Umbilical cord (tissue), 2 donors: Measurements from ENCODE around the gene ZCCHC8. TPM values are rescaled to one million over a fixed set of nuclear protein-coding genes. Genes with fewer than 3 reads are reported as not detected.
"Not testable (repeated sequence)": the region's sequence is repeated elsewhere in the genome, so short reads cannot be mapped to it uniquely, and the experiment has no call there.

ENCODE experiments used
- DNase-seq: peaks from one replicate; pipeline ENCODE4 v3.0.0-alpha.2; 2015; ENCODE audit warnings: low spot score
- total RNA-seq: library from RNA; depleted of rRNA; stranded (reverse); fragments of >200 nt; gene quantifications from one replicate; pipeline ENCODE4 v1.2.3, GENCODE V29; 2014; ENCODE audit warnings: low replicate concordance; ENCODE audit not compliant: insufficient read depth

ZCCHC8 gene
- total RNA-seq, 1 donor from 2014 or later = 51.5 TPM

DNA sequence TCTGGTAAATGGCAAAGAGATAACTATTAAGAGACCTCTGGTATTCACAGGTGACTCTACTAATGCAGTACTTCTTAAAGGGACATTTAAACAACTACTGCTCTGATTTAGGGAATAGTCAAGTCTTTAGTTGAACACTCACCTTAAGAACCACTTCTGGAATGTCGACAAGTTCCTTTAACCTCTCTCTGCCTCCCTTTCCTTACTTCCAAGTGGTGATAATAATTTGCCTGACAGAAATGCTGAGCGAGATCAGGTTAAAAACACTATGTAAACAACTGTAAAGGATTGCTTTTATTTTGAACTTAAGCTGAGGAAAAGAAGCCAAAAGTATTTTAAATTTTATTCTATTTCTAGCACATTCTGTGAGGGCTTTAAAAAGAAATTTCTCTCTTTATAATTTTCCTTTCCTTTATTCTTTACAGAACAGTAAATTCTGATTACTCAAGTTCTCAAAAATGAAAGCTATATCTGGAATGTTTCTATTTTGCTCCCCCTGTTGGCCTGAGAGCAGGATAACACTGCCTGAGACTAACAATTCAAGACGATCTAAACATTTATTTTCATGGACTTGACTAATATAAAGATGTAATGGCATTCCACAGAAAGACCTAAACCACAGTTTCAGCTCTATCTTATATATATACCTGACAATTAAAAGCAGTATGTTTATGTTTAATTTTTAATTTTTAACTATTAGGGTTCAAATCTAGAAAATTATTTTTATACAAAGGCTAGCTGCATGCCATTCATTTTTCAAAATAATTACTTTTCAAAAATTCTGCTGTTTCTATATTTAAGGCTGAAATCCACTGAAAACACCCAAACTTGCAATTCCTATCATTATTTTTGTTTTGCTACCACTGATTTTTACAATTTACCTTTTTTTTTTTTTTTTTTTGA lies 29.2 kb downstream of the ZCCHC8 start:
- DNase-seq = peak; percentile 88

DNA sequence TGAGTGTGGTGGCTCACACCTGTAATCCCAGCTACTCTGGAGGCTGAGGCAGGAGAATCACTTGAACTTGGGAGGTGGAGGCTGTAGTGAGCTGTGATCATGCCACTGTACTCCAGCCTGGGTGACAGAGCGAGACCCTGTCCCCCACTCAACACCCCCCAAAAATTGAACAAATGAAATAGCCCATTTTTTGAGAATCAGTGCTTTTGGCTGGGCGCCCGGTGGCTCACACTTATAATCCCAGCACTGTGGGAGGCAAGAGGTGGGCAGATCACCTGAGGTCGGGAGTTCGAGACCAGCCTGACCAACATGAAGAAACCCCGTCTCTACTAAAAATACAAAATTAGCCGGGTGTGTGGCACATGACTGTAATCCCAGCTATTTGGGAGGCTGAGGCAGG lies 30.2 kb downstream of the ZCCHC8 start:
- not testable (repeated sequence) for DNase-seq

GRCh38 chr12:122469856-122470255 lies 30.9 kb downstream of the ZCCHC8 start:
- not testable (repeated sequence) for DNase-seq

DNA sequence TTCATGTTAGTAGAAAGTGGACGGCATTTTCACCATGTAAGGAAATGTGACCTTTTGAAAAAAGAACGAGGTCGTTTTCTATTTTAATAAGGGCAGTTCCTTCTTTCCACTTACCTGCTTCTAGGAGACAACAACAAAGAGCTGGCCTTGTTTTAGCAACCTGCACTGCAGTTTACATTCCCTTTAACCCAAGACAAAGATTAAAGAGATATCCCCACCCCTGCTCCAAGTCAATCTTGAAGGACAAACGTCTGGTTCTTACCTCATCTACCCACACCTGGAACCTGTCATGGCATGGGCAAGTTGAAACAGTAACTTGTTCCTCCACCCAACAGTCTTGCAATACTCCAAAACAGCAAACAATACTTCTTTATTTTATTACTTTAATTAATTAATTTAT lies 32.7 kb downstream of the ZCCHC8 start:
- DNase-seq = peak; percentile 44

GRCh38 chr12:122464317-122465042 lies 36.3 kb downstream of the ZCCHC8 start:
- DNase-seq = peak; percentile 66

DNA sequence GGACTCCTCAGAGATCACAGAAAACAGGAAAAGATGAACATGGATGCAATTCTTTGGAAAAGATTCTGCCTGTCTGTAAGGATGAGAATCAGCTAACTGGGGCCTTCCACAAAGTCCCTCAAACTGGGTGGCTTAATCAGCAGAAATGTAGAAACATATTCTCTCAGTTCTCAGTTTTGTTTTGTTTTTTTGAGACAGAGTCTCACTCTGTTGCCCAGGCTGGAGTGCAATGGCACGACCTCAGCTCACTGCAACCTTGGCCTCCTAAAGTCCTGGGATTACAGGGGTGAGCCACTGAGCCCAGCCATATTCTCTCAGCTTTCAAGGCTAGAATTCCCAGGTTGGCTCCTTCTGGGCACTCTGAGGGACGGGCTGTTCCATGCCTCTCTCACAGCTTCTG lies 40.1 kb downstream of the ZCCHC8 start:
- no peak for DNase-seq

GRCh38 chr12:122460061-122460460 lies 40.7 kb downstream of the ZCCHC8 start:
- no peak for DNase-seq

DNA sequence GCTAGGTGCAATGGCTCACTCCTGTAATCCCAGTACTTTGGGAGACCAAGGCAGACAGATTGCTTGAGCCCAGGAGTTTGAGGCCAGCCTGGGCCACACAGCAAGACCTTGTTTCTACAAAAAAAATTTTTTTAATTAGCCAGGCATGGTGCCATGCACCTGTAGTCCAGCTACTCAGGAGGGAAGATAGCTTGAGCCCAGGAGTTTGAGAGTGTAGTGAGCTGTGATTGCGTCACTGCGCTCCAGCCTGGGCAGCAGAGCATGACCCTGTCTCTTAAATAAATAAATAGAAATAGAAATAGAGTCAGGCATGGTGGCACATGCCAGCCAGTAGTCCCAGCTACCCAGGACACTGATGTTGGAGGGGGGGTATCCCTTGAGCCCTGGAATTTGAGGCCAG lies 41.5 kb downstream of the ZCCHC8 start:
- no peak for DNase-seq

DNA sequence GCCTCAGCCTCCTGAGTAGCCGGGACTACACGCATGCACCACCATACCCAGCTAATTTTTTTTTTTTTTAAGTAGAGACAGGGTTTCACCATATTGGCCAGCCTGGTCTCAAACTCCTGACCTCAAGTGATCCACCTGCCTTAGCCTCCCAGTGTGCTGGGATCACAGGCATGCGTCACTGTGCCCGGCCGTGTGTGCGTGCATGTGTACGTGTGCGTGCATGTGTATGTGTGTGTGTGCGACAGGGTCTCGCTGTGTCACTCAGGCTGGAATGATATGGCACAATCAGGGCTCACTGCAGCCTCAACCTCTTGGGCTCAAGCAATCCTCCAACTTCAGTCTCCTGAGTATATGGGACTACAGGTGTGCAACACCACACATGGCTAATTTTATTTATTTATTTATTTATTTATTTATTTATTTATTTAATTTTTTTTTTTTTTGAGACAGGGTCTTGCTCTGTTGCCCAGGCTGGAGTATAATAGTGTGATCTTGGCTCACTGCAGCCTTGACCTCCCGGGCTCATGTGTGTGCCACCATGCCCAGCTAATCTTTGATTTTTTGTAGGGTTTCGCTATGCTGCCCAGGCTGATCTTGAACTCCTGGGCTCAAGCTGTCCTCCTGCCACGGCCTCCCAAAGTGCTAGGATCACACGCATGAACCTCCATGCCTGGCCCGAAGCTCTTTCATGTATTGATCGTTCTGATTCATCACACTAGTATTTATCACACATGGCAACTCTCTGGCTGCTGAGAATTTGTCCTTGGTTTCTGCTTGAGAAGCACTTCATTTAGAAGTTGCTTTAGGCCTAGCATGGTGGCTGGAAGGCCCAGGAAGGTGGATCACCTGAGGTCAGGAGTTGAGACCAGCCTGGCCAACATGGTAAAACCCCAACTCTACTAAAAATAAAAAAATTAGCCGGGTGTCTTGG lies 42.4 kb downstream of the ZCCHC8 start:
- no peak for DNase-seq

DNA sequence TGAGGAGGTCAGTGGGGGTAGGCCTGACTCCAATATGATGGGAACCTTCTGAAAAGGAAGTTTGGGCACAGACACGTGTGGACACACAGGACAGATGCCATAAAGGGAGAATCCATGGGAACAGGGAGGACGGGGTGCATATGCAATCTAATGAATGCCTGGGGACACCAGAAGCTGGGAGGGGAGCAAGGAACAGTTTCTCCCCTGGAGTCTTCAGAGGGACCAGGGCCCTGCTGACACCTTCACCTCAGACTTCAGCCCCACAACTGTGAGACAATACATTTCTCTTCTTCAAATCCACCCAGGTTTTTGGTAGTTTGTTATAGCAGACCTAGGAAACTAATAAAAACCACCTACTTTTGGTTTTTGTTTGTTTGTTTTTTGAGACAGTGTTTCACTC lies 43.1 kb downstream of the ZCCHC8 start:
- no peak for DNase-seq

DNA sequence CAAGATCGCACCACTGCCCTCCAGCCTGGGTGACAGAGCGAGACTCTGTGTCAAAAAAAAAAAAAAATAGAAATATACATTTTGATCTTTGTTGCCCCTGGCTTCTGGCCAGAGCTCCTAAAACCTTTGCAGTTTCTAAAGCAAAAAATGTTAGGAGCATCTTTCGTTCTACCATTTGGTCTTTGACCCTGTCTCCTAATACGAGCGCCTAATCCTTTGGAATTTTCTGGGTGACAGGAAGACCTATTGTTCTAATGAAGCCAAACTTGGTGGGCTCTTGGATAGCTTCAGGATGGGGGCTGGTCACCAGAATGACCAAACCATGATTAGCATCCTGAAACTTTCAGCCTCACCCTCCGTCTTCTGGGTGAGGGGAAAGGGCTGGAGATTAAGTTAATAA lies 46.0 kb downstream of the ZCCHC8 start:
- no peak for DNase-seq

DNA sequence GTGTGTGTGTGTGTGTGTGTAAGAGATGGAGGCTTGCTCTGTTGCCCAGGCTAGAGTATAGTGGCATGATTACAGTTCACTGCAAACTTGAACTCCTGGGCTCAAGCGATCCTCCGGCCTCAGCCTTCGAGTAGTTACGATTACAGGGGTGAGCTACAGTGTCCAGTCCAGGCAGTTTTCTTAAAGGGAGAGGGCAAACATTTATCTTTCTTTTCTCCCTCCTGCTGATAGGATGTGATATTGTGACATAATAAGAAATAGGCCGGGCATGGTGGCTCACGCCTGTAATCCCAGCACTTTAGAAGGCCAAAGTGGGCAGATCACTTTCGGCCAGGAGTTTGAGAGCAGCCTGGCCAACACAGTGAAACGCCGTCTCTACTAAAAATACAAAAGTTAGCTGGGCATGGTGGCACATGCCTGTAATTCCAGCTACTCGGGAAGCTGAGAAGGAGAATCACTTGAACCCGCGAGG lies 46.4 kb downstream of the ZCCHC8 start:
- DNase-seq = no peak

GRCh38 chr12:122452701-122453285 lies 47.9 kb downstream of the ZCCHC8 start:
- DNase-seq = no peak

- DNase-seq = peak; percentile 76
Observed at GRCh38 chr12:122449317-122449716, 51.4 kb downstream of the ZCCHC8 start.

- not testable (repeated sequence) for DNase-seq
Observed at GRCh38 chr12:122447825-122448224, 52.9 kb downstream of the ZCCHC8 start.

GRCh38 chr12:122446390-122446789 lies 54.3 kb downstream of the ZCCHC8 start:
- not testable (repeated sequence) for DNase-seq

GRCh38 chr12:122444071-122444470 lies 56.7 kb downstream of the ZCCHC8 start:
- DNase-seq = not testable (repeated sequence)

GRCh38 chr12:122438822-122439221 lies 61.9 kb downstream of the ZCCHC8 start:
- DNase-seq = not testable (repeated sequence)

DNA sequence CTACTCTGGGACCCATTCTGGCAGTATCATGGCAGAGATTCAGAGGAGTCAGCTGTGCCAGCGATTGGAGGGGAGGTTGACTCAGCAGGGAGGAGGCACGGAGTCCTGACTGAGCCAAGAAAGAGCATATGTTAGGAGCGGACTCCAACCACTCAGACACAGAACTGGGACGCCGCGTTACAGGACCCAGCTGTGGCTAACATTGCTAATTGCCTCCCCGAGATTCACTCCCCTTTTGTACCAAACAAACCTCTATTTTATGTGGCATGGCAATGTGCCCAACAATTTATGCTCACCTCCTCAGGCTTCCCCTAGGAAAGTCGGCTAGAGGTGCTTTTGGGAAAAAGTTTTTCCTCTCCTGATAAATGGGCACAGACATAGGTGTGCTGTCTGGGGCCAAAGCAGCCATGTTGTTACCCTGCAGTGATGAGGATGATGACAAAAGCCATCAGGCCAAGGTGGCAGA lies 63.0 kb downstream of the ZCCHC8 start:
- DNase-seq = peak; percentile 58

GRCh38 chr12:122435186-122435585 lies 65.5 kb downstream of the ZCCHC8 start:
- DNase-seq = no peak

DNA sequence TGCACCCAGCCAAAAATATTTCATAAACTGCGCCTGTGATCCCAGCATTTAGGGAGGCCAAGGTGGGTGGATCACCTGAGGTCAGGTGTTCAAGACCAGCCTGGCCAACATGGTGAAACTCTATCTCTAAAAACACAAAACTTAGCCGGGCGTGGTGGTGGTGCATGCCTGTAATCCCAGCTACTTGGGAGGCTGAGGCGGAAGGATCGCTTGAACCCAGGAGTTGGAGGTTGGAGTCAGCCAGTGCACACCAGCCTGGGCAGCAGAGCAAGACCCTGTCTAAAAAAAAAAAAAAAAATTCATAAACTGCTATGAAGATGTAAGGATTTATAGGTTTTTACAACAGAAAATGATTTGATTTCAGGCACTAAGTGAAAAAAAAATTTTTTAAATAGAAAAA lies 71.7 kb downstream of the ZCCHC8 start:
- not testable (repeated sequence) for DNase-seq
